Sigmoid colon (tissue), 7 donors: Measurements from ENCODE around the gene EEF1A2. TPM values are rescaled to one million over a fixed set of nuclear protein-coding genes. Genes with fewer than 3 reads are reported as not detected.

ENCODE experiments used
- DNase-seq: peaks from one replicate; pipeline ENCODE4 v3.0.0-alpha.2; 2019
- H3K27ac ChIP-seq, 4 donors: fragments of 200-600 bp; sonication (generic); one replicate each; pipeline ENCODE4 v1.5.1; 2016 to 2019; ENCODE audit warnings: mild to moderate bottlenecking in 1 of 4
- H3K27me3 ChIP-seq, 3 donors: fragments of 200-600 bp; sonication (generic); one replicate each; pipeline ENCODE4 v1.5.1; 2019; ENCODE audit warnings: mild to moderate bottlenecking in 1 of 3
- H3K36me3 ChIP-seq, 4 donors: fragments of 200-600 bp; sonication (generic); one replicate each; pipeline ENCODE4 v1.5.1; 2016 to 2019
- H3K4me1 ChIP-seq, 4 donors: fragments of 200-600 bp; sonication (generic); one replicate each; pipeline ENCODE4 v1.5.1; 2017 to 2019
- H3K4me3 ChIP-seq, 4 donors: fragments of 200-600 bp; sonication (generic); one replicate each; pipeline ENCODE4 v1.5.1; 2017 to 2019; ENCODE audit warnings: mild to moderate bottlenecking in 2 of 4, moderate library complexity in 1 of 4
- H3K9me3 ChIP-seq, 4 donors: fragments of 200-600 bp in 3 of 4; sonication (generic) in 3 of 4; one replicate each; pipeline versions ENCODE4 v1.5.1 to v1.6.1; 2013 to 2019
- CTCF ChIP-seq, 4 experiments: fragments of 450-650 bp in 3 of 4; fragments of 200-600 bp in 1 of 4; IDR thresholded peaks; one replicate each; pipeline ENCODE4 v1.5.1; 2016 to 2019; ENCODE audit warnings: antibody characterized with exemption in 4 of 4, mild to moderate bottlenecking in 3 of 4, moderate library complexity in 2 of 4
- EP300 ChIP-seq, 4 donors: sonication (generic); formaldehyde crosslinking; IDR thresholded peaks; one replicate each; pipeline ENCODE4 v1.6.1; 2017; ENCODE audit warnings: antibody characterized with exemption in 4 of 4
- POLR2A ChIP-seq, 2 donors: fragments of 450-650 bp; IDR thresholded peaks; one replicate each; pipeline ENCODE4 v1.6.1; 2016; ENCODE audit warnings: antibody characterized with exemption in 2 of 2, mild to moderate bottlenecking in 2 of 2, moderate library complexity in 2 of 2
- POLR2AphosphoS5 ChIP-seq, 4 donors: sonication (generic); formaldehyde crosslinking; IDR thresholded peaks; one replicate each; pipeline ENCODE4 v1.6.1; 2017; ENCODE audit warnings: antibody characterized with exemption in 4 of 4
- WGBS, 2 donors: extraction: QIAGEN DNeasy Blood & Tissue Kit; methylation state at CpG; one replicate each; pipeline ENCODE4 v1.1.7; 2013; 5-methylcytosine and 5-hydroxymethylcytosine counted together
- intact Hi-C: fragments of 100-400 bp; cut with DNase I; formaldehyde crosslinking; loops from one replicate; pipeline ENCODE4 v1.15.1; 2023
- polyA plus RNA-seq, 3 donors: library from polyadenylated mRNA; stranded (reverse); fragments of 200-250 nt; gene quantifications; one replicate each; pipeline ENCODE4 v1.2.3, GENCODE V29; 2013
- total RNA-seq, 4 donors: library from RNA; depleted of rRNA; stranded (reverse); fragments of >200 nt; gene quantifications; one replicate each; pipeline ENCODE4 v1.1.0, GENCODE V29; 2016
- donor health status: healthy with polysubstance abuse.
- donor health status: Bipolar disorder and iron deficiency.
- donor health status: healthy.

EEF1A2 gene
- total and polyA plus RNA-seq, 7 donors, result 2.8 to 14.3 (median 7.8) TPM

- TF ChIP-seq EP300 (IDR thresholded peaks at IDR 0.05) (no peak), CTCF (IDR thresholded peaks at IDR 0.05) (no peak), POLR2A (IDR thresholded peaks at IDR 0.05) (no peak), POLR2AphosphoS5 (IDR thresholded peaks at IDR 0.05) (no peak)
- Histone ChIP-seq H3K27ac (no peak overlapping the region), H3K36me3 (no peaks in the 10 kb centered on the region), H3K4me3 (no peak overlapping the region), H3K4me1 (peaks cover 0 to 5% (median 0%) of the 10 kb centered on the region in 4 donors), H3K9me3 (peaks cover 0 to 6% (median 2%) of the 10 kb centered on the region in 4 donors), H3K27me3 (peaks cover 15 to 90% (median 53%) of the 10 kb centered on the region in 3 donors)
- DNase-seq, result no peak
- WGBS, 2 donors, result 48 to 53% methylated on average over 14 of the region's 14 CpGs
- intact Hi-C loops, result no loop called here
Observed at GRCh38 chr20:63487116-63487764, 11.6 kb downstream of the EEF1A2 start.

- Histone ChIP-seq H3K4me1 (peaks cover 0 to 5% (median 0%) of the 10 kb centered on the region in 4 donors), H3K9me3 (peaks cover 0 to 6% (median 2%) of the 10 kb centered on the region in 4 donors), H3K4me3 (no peak overlapping the region), H3K36me3 (no peaks in the 10 kb centered on the region), H3K27ac (no peak overlapping the region), H3K27me3 (peaks cover 15 to 97% (median 53%) of the 10 kb centered on the region in 3 donors)
- TF ChIP-seq POLR2AphosphoS5 (IDR thresholded peaks at IDR 0.05) (no peak), CTCF (IDR thresholded peaks at IDR 0.05) (no peak), EP300 (IDR thresholded peaks at IDR 0.05) (no peak), POLR2A (IDR thresholded peaks at IDR 0.05) (no peak)
- 93% methylated on average over 17 of the region's 17 CpGs for WGBS, 2 donors
- no peak for DNase-seq
- intact Hi-C loops, result no loop called here
Observed at GRCh38 chr20:63486300-63486855, 12.5 kb downstream of the EEF1A2 start.

- no peak overlapping the region for H3K27ac ChIP-seq
- peaks cover 0 to 6% (median 2%) of the 10 kb centered on the region in 4 donors for H3K9me3 ChIP-seq
- H3K4me1 ChIP-seq, result peaks cover 0 to 5% (median 0%) of the 10 kb centered on the region in 4 donors
- intact Hi-C loops, result no loop called here
- TF ChIP-seq EP300 (IDR thresholded peaks at IDR 0.05) (no peak), CTCF (IDR thresholded peaks at IDR 0.05) (no peak), POLR2A (IDR thresholded peaks at IDR 0.05) (no peak), POLR2AphosphoS5 (IDR thresholded peaks at IDR 0.05) (no peak)
- no peak overlapping the region for H3K4me3 ChIP-seq
- 52 to 67% methylated on average over 18 of the region's 18 CpGs for WGBS, 2 donors
- DNase-seq, result no peak
- peaks cover 18 to 97% (median 51%) of the 10 kb centered on the region in 3 donors for H3K27me3 ChIP-seq
- H3K36me3 ChIP-seq, result no peaks in the 10 kb centered on the region
Observed at GRCh38 chr20:63484651-63485403, 14.1 kb downstream of the EEF1A2 start.

- Histone ChIP-seq H3K4me1 (peaks cover 0 to 5% (median 0%) of the 10 kb centered on the region in 4 donors), H3K9me3 (peaks cover 0 to 6% (median 2%) of the 10 kb centered on the region in 4 donors), H3K4me3 (no peak overlapping the region), H3K27ac (no peak overlapping the region), H3K27me3 (peaks cover 18 to 96% (median 52%) of the 10 kb centered on the region in 3 donors), H3K36me3 (no peaks in the 10 kb centered on the region)
- DNase-seq, result no peak
- TF ChIP-seq CTCF (IDR thresholded peaks at IDR 0.05), result no peak
- no peak for TF ChIP-seq POLR2A (IDR thresholded peaks at IDR 0.05)
- TF ChIP-seq EP300 (IDR thresholded peaks at IDR 0.05), result no peak
- no peak for TF ChIP-seq POLR2AphosphoS5 (IDR thresholded peaks at IDR 0.05)
- intact Hi-C loops, result no loop called here
- 54 to 61% methylated on average over 17 of the region's 17 CpGs for WGBS, 2 donors
Observed at GRCh38 chr20:63484236-63484635, 14.6 kb downstream of the EEF1A2 start.
